GM13977 (cell line): ENCODE data around the gene CSAD.

Experiments used
- DNase-seq: peaks from one replicate; pipeline ENCODE4 v3.0.0; 2012; ENCODE audit warnings: low spot score
- in situ Hi-C: fragments of 300-500 bp; cut with MboI; formaldehyde crosslinking; loops from one replicate; pipeline ENCODE4 v1.12.0; 2022; ENCODE audit warnings: low sequenced_read_pairs, low pct_unique_long_range_greater_than_20kb, mixed read lengths, inconsistent platforms; ENCODE audit not compliant: unreplicated experiment
- TF ChIP-seq, protein P1 (sequence below): IDR thresholded peaks from 2 replicates; pipeline ENCODE4 v1.5.1; 2012; ENCODE audit warnings: mild to moderate bottlenecking, control low read depth; ENCODE audit not compliant: insufficient read depth; ENCODE audit errors: extremely low read depth, missing control alignments

CSAD gene

DNA sequence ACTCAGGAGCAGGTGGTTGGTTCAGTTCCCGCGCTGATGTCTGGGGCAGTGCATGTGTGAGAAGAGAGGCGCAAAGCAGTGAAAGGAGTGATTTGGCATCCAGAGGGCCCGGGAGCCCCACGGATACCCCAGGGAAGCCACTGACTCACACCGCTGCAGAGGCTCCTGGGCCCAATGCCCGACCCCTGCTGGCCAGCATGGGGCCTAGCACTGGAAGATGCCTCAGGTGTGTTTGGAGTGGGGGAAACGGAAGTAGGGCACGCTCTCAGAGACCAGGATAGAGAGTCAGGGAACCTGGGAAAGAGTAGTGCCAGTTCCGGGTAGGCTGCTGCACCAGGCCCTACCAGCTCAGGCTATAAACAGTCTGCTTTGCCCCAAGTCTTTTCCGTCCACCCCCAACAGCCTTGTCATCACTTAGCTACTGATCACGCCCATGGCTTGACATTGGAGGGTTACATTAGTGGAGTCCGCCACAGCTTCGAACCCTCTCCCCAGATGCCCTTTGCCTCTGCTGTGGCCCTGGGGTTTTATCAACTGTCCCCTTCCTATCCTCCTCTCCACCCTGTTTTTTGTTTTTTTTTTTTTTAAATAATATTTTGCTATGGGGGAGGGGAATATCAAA lies 9.5 kb upstream of the CSAD start:
- in situ Hi-C loops, result no loop called here

DNA sequence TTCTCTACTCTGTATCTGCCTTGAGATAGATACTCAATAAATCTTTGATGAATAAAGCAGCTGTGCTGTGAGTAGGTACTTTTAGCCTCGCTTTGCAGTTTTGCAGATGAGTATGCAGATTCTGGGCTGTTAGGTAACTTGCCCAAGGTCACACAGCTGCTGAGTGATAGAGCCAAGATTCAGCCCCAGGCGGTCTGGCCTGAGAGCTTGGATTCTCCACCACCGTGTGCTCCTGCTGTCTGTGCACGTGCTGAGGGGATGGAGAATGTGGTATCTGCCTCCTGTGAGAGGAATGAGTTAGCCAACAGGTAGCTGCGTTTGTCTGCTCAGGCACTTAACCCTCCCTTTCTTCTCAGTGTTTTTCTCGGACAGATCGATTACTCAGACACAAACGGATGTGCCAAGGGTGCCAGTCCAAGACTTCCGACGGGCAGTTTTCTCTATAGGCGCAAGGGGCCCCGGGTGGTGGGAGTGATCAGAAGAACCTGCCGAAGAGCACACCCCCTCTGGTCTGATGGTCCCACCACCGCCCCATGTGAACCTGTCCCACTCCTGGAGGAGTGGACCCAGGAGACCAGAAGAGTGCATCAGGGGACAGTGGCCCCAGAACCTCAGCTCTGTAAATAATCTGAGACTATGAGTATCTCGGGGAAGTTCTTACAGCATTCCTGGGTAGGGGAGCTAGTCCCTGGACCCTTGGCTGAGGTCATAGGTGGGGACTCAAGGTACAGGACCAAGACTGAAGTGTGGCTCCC lies 6.6 kb upstream of the CSAD start:
- DNase-seq, result no peak
- in situ Hi-C loops, result no loop called here

More for the DNA sequence above, 9.5 kb upstream of the CSAD start:
- DNase-seq, result no peak
- TF ChIP-seq, protein P1, sequence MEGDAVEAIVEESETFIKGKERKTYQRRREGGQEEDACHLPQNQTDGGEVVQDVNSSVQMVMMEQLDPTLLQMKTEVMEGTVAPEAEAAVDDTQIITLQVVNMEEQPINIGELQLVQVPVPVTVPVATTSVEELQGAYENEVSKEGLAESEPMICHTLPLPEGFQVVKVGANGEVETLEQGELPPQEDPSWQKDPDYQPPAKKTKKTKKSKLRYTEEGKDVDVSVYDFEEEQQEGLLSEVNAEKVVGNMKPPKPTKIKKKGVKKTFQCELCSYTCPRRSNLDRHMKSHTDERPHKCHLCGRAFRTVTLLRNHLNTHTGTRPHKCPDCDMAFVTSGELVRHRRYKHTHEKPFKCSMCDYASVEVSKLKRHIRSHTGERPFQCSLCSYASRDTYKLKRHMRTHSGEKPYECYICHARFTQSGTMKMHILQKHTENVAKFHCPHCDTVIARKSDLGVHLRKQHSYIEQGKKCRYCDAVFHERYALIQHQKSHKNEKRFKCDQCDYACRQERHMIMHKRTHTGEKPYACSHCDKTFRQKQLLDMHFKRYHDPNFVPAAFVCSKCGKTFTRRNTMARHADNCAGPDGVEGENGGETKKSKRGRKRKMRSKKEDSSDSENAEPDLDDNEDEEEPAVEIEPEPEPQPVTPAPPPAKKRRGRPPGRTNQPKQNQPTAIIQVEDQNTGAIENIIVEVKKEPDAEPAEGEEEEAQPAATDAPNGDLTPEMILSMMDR, result peak; percentile 71

DNA sequence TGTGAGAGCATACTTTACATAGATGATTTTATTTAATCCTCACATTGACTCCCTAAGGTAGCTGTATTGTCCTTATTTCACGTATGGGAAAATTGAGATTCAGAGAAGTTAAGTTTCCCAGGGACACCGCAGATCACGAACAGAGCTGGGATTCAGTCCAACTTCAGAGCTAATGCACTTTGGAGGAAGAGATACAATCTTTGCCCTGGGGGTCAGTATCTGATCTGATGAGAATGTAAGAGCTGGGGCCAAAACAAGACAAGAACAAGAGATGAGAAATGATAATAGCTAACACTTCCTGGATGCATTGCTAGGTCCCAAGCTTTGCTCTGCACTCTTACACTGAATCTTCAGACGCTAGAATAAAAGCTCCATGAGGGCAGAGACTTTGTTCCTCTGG lies 6.0 kb upstream of the CSAD start:
- TF ChIP-seq, protein P1, result no peak
- no peak for DNase-seq
- in situ Hi-C loops, result no loop called here

More for the DNA sequence above, 6.6 kb upstream of the CSAD start:
- TF ChIP-seq, protein P1, result no peak

DNA sequence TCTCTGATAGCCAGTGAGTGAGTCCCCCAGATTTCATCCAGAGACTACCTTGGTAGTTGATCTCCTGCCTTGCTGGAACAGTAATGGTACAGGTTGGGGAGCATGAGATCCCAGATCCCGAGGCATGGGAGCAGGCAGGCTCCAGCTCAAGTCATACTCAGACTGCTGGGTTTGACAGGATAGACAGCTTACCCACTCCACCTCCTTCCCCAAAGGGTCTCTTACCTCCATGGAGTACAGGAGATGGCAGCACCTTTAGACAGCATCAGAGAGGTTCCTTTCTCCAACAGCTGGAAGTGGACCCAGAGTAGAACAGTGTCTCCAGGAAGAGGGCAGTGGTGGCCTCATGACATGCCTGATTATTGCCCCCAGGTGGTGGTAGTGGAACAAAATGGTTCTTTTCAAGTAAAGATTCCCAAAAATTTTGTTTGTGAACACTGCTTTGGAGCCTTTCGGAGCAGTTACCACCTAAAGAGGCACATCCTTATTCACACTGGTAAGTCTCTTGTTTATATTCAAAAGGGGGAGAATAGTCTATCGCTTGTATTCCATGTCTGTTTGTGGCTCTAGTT lies 4.9 kb upstream of the CSAD start:
- TF ChIP-seq, protein P1, result peak; percentile 22
- in situ Hi-C loops, result no loop called here
- DNase-seq, result no peak

DNA sequence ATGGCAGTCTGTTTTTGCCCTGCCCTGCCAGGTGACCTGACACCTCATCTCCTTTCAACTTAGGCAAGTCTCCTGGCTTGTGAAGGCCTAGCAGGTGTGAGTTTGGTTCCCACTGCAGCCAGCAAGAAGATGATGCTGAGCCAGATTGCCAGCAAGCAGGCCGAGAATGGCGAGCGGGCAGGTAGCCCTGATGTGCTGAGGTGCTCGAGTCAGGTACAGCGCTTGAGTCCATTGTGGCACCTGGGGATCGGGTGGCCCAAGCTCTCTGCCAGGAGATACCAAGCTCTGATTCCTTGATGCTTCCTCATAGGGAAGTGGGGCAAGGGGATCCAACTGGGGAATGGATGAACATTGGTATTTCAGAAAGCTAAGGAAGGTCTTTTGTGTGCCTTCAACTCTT lies 4.1 kb upstream of the CSAD start:
- in situ Hi-C loops, result no loop called here
- no peak for DNase-seq
- TF ChIP-seq, protein P1, result no peak

DNA sequence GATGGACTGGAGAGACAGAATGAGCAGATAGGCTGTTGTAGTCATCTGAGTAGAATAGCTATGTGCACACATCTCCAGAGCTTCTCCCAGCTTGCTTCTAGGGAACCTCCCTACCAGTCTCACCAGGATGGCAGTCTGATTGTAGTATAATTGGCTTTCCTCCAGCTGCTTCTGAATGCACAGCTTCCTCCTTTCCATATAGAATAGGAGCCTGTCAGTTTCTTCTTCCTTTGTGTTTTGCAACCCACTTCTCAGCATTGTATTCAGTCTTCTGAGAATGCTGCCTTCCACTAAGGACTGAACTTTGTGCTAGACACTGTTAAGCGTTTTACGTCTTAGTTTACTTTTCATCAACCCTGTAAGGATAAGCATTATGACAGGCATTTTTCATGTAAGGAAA lies 2.2 kb upstream of the CSAD start:
- TF ChIP-seq, protein P1, result no peak
- no peak for DNase-seq
- in situ Hi-C loops, result no loop called here
